OCI-LY1 (cell line): ENCODE results near the gene AK6.

Experiments
- CTCF ChIP-seq: fragments of 200-600 bp; sonication (generic), shearing (Covaris generic); IDR thresholded peaks from 2 replicates; pipeline ENCODE4 v1.5.1; 2017; ENCODE audit warnings: mild to moderate bottlenecking, antibody characterized with exemption, low read length, moderate library complexity, mixed read lengths
- EZH2 ChIP-seq: fragments of 200-600 bp; sonication (generic), shearing (Covaris generic); IDR thresholded peaks from 2 replicates; pipeline ENCODE4 v1.8.0; 2017; ENCODE audit warnings: borderline replicate concordance, mixed run types, mild to moderate bottlenecking, antibody characterized with exemption, low read length, moderate library complexity, mixed read lengths

GRCh38 chr5:69360442-69360841, 8.9 kb downstream of the AK6 start:
- TF ChIP-seq EZH2, result no peak
- TF ChIP-seq CTCF, result no peak
